IMR-90 (cell line): ENCODE results near the gene PRAME. TPM values are rescaled to one million over a fixed set of nuclear protein-coding genes. Genes with fewer than 3 reads are reported as not detected.
"Not testable (repeated sequence)": the region's sequence is repeated elsewhere in the genome, so short reads cannot be mapped to it uniquely, and the experiment has no call there.

Experiments
- ATAC-seq: fragments of 200-7000 bp; cut with Tn5 transposase; 2 replicates; pipeline ENCODE4 v1.9.1; 2020; ENCODE audit warnings: low read depth, mild to moderate bottlenecking, moderate library complexity
- BruUV-seq: library from RNA; stranded (reverse); fragments of 400-500 nt; replicated peaks from 2 replicates; lab custom pipeline; 2021; lab: Mats Ljungman, UMichigan
- CTCF ChIA-PET: fragments of 300-600 bp; formaldehyde crosslinking; extraction: SDS; loops from one replicate; lab custom pipeline; 2021; ENCODE audit warnings: antibody characterized with exemption; lab: Yijun Ruan, JAX
- POLR2A ChIA-PET: fragments of 300-600 bp; sonication (Branson Sonifier 250); formaldehyde crosslinking; loops from one replicate; lab custom pipeline; 2022; ENCODE audit warnings: antibody characterized with exemption; ENCODE audit not compliant: unreplicated experiment; lab: Charles Lee
- DNase-seq: peaks from one replicate; pipeline ENCODE4 v3.0.0; 2013
- H2AFZ ChIP-seq: replicated peaks from 2 replicates; pipeline ENCODE3; 2013; ENCODE audit warnings: low read length, mild to moderate bottlenecking; ENCODE audit not compliant: poor library complexity
- H2AK5ac ChIP-seq: 2 replicates; pipeline ENCODE4 v1.6.1; 2013; ENCODE audit warnings: low read depth, low read length, inconsistent platforms
- H2AK9ac ChIP-seq: replicated peaks from 2 replicates; pipeline ENCODE3; 2013; ENCODE audit warnings: mild to moderate bottlenecking, low read depth, low read length, moderate library complexity; ENCODE audit not compliant: poor library complexity
- H2BK120ac ChIP-seq: 2 replicates; pipeline ENCODE4 v1.6.1; 2013; ENCODE audit warnings: low read depth, low read length, inconsistent platforms
- H2BK15ac ChIP-seq: 3 replicates; pipeline ENCODE4 v1.6.1; 2013; ENCODE audit warnings: low read depth, low read length, inconsistent platforms
- H2BK20ac ChIP-seq: 2 replicates; pipeline ENCODE4 v1.6.1; 2013; ENCODE audit warnings: low read depth, mild to moderate bottlenecking, inconsistent platforms, low read length, moderate library complexity
- H2BK5ac ChIP-seq: 2 replicates; pipeline ENCODE4 v1.6.1; 2013; ENCODE audit warnings: mild to moderate bottlenecking, low read depth, low read length, inconsistent platforms; ENCODE audit not compliant: poor library complexity, severe bottlenecking
- H3K14ac ChIP-seq: replicated peaks from 2 replicates; pipeline ENCODE4 v1.6.1; 2013; ENCODE audit warnings: low read depth, low read length, inconsistent platforms
- H3K18ac ChIP-seq: 2 replicates; pipeline ENCODE4 v1.6.1; 2013; ENCODE audit warnings: low read depth, low read length, control low read depth
- H3K23ac ChIP-seq: 2 replicates; pipeline ENCODE4 v1.6.1; 2013; ENCODE audit warnings: low read depth, low read length, inconsistent platforms
- H3K27ac ChIP-seq: 2 replicates; pipeline ENCODE4 v1.5.1; 2013; ENCODE audit warnings: mild to moderate bottlenecking, control low read depth, low read length; ENCODE audit not compliant: insufficient read depth
- H3K27me3 ChIP-seq: 2 replicates; pipeline ENCODE4 v1.6.1; 2013; ENCODE audit warnings: low read length; ENCODE audit not compliant: control insufficient read depth, insufficient read depth
- H3K36me3 ChIP-seq: 2 replicates; pipeline ENCODE4 v1.6.1; 2013; ENCODE audit warnings: low read length, mixed read lengths; ENCODE audit not compliant: control insufficient read depth, insufficient read depth
- H3K4ac ChIP-seq: 2 replicates; pipeline ENCODE4 v1.6.1; 2013; ENCODE audit warnings: low read depth, low read length, inconsistent platforms
- H3K4me1 ChIP-seq: 2 replicates; pipeline ENCODE4 v1.6.1; 2013; ENCODE audit warnings: low read length, mixed read lengths; ENCODE audit not compliant: control insufficient read depth, insufficient read depth
- H3K4me2 ChIP-seq: 2 replicates; pipeline ENCODE4 v1.6.1; 2013; ENCODE audit warnings: low read depth, mild to moderate bottlenecking, control low read depth, low read length, moderate library complexity
- H3K4me3 ChIP-seq: 2 replicates; pipeline ENCODE4 v1.5.1; 2013; ENCODE audit warnings: low read depth, mild to moderate bottlenecking, control low read depth, low read length, moderate library complexity; ENCODE audit not compliant: insufficient read depth
- H3K56ac ChIP-seq: 2 replicates; pipeline ENCODE4 v1.6.1; 2013; ENCODE audit warnings: low read length, inconsistent platforms; ENCODE audit not compliant: insufficient read depth; ENCODE audit errors: extremely low read depth
- H3K79me1 ChIP-seq, 2 experiments: 2 replicates each; pipeline ENCODE4 v1.6.1; 2013; ENCODE audit warnings: low read length in 2 of 2, inconsistent platforms in 1 of 2, low read depth in 1 of 2
- H3K9ac ChIP-seq: 2 replicates; pipeline ENCODE4 v1.6.1; 2013; ENCODE audit warnings: low read depth, low read length, control low read depth
- H3K9me1 ChIP-seq: 2 replicates; pipeline ENCODE4 v1.6.1; 2013; ENCODE audit warnings: low read length, inconsistent platforms; ENCODE audit not compliant: insufficient read depth
- H3K9me3 ChIP-seq: 2 replicates; pipeline ENCODE4 v1.6.1; 2013; ENCODE audit warnings: low read length; ENCODE audit not compliant: control insufficient read depth, insufficient read depth
- H4K20me1 ChIP-seq: 2 replicates; pipeline ENCODE4 v1.6.1; 2013; ENCODE audit warnings: low read length, inconsistent platforms; ENCODE audit not compliant: insufficient read depth
- H4K5ac ChIP-seq: 2 replicates; pipeline ENCODE4 v1.6.1; 2013; ENCODE audit warnings: mild to moderate bottlenecking, low read depth, low read length, control low read depth
- H4K8ac ChIP-seq, 2 experiments: 2 replicates each; pipeline ENCODE4 v1.6.1; 2013; ENCODE audit warnings: low read depth in 2 of 2, low read length in 2 of 2, control low read depth in 1 of 2, inconsistent platforms in 1 of 2
- H4K91ac ChIP-seq: 2 replicates; pipeline ENCODE4 v1.6.1; 2013; ENCODE audit warnings: low read depth, low read length, inconsistent platforms; ENCODE audit not compliant: insufficient read depth
- WGBS, 2 experiments: methylation state at CpG; one replicate each; pipeline versions ENCODE4 v1.1.5 to v1.1.7; 2013; ENCODE audit warnings: missing lambda C conversion rate in 2 of 2; ENCODE audit not compliant: insufficient read length in 1 of 2; ENCODE audit errors: extremely low coverage in 2 of 2; 5-methylcytosine and 5-hydroxymethylcytosine counted together
- dilution Hi-C: fragments of 300-500 bp; cut with HindIII; formaldehyde crosslinking; loops from one replicate; pipeline ENCODE4 v1.14.3; 2018; ENCODE audit warnings: low sequenced_read_pairs; ENCODE audit not compliant: unreplicated experiment
- in situ Hi-C: fragments of 300-500 bp; cut with MboI; formaldehyde crosslinking; loops from 3 replicates; pipeline ENCODE4 v1.14.3; 2019; ENCODE audit warnings: low sequenced_read_pairs, inconsistent platforms, mixed read lengths
- intact Hi-C: fragments of 100-400 bp; cut with micrococcal nuclease; formaldehyde crosslinking; loops from 2 replicates; pipeline ENCODE4 v1.10.0; 2022
- polyA plus RNA-seq, 3 experiments: library from polyadenylated mRNA; depleted of rRNA; stranded (reverse); fragments of >200 nt; gene quantifications; 2 replicates each; pipeline ENCODE4 v1.2.3, GENCODE V29; 2012; ENCODE audit warnings: low replicate concordance in 1 of 3
- total RNA-seq: library from RNA; depleted of rRNA; stranded (reverse); fragments of >200 nt; gene quantifications from 2 replicates; pipeline ENCODE4 v1.2.3, GENCODE V29; 2012

PRAME gene
- total and polyA plus RNA-seq, 2 of the 4 experiments (the other 2 are of a cell fraction) = not detected

- H3K18ac ChIP-seq, H2AK5ac ChIP-seq, H3K4ac ChIP-seq, H2BK15ac ChIP-seq, H2AFZ ChIP-seq, dilution Hi-C loops, BruUV-seq, ATAC-seq, H3K27me3 ChIP-seq, in situ Hi-C loops, H4K8ac ChIP-seq, DNase-seq, H3K9me3 ChIP-seq, H3K27ac ChIP-seq, H2AK9ac ChIP-seq, H2BK120ac ChIP-seq, H3K9ac ChIP-seq, H3K23ac ChIP-seq, H4K91ac ChIP-seq, H4K5ac ChIP-seq, H3K4me2 ChIP-seq, H3K4me1 ChIP-seq, H2BK20ac ChIP-seq, POLR2A ChIA-PET, CTCF ChIA-PET, H4K20me1 ChIP-seq, H3K14ac ChIP-seq, H2BK5ac ChIP-seq, H3K36me3 ChIP-seq, H3K4me3 ChIP-seq, H3K9me1 ChIP-seq, H3K79me1 ChIP-seq, H3K56ac ChIP-seq: not testable (repeated sequence)
- 65% methylated on average over 2 of the region's 7 CpGs; no CpG with 5 or more reads in 1 of the 2 experiments for WGBS, 2 experiments
- intact Hi-C loops = loop anchor here (5.0 kb wide), 1 partner anchor 56 kb away; no protein-coding TSS in a partner anchor
These were observed 48.2 kb downstream of the PRAME start for GRCh38 chr22:22510833-22511232.

- H3K14ac ChIP-seq, in situ Hi-C loops, H3K4me3 ChIP-seq, H3K4ac ChIP-seq, H3K9me3 ChIP-seq, H3K4me2 ChIP-seq, H2AK5ac ChIP-seq, H2BK120ac ChIP-seq, H4K20me1 ChIP-seq, POLR2A ChIA-PET, BruUV-seq, dilution Hi-C loops, DNase-seq, H3K27ac ChIP-seq, H3K27me3 ChIP-seq, H2AFZ ChIP-seq, H2BK5ac ChIP-seq, H3K56ac ChIP-seq, H4K8ac ChIP-seq, H2BK20ac ChIP-seq, CTCF ChIA-PET, H2BK15ac ChIP-seq, H4K5ac ChIP-seq, H3K79me1 ChIP-seq, H2AK9ac ChIP-seq, ATAC-seq, H3K36me3 ChIP-seq, H3K9ac ChIP-seq, H3K23ac ChIP-seq, H4K91ac ChIP-seq, H3K9me1 ChIP-seq, H3K4me1 ChIP-seq, H3K18ac ChIP-seq: not testable (repeated sequence)
- no CpG with 5 or more reads among the region's 6 CpGs for WGBS, 2 experiments
- intact Hi-C loops = loop anchor here (5.0 kb wide), 1 partner anchor 57 kb away; no protein-coding TSS in a partner anchor
These were observed 49.2 kb downstream of the PRAME start for GRCh38 chr22:22509912-22510311.
